ENCODE results near the gene PI3.

- TF ChIP-seq, protein P1, sequence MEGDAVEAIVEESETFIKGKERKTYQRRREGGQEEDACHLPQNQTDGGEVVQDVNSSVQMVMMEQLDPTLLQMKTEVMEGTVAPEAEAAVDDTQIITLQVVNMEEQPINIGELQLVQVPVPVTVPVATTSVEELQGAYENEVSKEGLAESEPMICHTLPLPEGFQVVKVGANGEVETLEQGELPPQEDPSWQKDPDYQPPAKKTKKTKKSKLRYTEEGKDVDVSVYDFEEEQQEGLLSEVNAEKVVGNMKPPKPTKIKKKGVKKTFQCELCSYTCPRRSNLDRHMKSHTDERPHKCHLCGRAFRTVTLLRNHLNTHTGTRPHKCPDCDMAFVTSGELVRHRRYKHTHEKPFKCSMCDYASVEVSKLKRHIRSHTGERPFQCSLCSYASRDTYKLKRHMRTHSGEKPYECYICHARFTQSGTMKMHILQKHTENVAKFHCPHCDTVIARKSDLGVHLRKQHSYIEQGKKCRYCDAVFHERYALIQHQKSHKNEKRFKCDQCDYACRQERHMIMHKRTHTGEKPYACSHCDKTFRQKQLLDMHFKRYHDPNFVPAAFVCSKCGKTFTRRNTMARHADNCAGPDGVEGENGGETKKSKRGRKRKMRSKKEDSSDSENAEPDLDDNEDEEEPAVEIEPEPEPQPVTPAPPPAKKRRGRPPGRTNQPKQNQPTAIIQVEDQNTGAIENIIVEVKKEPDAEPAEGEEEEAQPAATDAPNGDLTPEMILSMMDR (IDR thresholded peaks at IDR 0.05), result no peak
- TF ChIP-seq, protein P2, sequence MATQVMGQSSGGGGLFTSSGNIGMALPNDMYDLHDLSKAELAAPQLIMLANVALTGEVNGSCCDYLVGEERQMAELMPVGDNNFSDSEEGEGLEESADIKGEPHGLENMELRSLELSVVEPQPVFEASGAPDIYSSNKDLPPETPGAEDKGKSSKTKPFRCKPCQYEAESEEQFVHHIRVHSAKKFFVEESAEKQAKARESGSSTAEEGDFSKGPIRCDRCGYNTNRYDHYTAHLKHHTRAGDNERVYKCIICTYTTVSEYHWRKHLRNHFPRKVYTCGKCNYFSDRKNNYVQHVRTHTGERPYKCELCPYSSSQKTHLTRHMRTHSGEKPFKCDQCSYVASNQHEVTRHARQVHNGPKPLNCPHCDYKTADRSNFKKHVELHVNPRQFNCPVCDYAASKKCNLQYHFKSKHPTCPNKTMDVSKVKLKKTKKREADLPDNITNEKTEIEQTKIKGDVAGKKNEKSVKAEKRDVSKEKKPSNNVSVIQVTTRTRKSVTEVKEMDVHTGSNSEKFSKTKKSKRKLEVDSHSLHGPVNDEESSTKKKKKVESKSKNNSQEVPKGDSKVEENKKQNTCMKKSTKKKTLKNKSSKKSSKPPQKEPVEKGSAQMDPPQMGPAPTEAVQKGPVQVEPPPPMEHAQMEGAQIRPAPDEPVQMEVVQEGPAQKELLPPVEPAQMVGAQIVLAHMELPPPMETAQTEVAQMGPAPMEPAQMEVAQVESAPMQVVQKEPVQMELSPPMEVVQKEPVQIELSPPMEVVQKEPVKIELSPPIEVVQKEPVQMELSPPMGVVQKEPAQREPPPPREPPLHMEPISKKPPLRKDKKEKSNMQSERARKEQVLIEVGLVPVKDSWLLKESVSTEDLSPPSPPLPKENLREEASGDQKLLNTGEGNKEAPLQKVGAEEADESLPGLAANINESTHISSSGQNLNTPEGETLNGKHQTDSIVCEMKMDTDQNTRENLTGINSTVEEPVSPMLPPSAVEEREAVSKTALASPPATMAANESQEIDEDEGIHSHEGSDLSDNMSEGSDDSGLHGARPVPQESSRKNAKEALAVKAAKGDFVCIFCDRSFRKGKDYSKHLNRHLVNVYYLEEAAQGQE (IDR thresholded peaks at IDR 0.05; ENCODE audit: insufficient read depth in 1 of 2, low read depth in 2 of 2, low read length in 1 of 2), result no peak
Observed at GRCh38 chr20:45211569-45212474, 37.1 kb downstream of the PI3 start.

Measured in Panc1 (cell line).